ENCODE data around the gene ARVCF. TPM values are rescaled to one million over a fixed set of nuclear protein-coding genes. Genes with fewer than 3 reads are reported as not detected.
A peak's percentile ranks its signal among the peaks of the same experiment; 100 is the strongest.

The ARVCF gene
- total RNA-seq, 4 donors from 2014 or later: 31.1 to 55.8 (median 44.6) TPM

DNA sequence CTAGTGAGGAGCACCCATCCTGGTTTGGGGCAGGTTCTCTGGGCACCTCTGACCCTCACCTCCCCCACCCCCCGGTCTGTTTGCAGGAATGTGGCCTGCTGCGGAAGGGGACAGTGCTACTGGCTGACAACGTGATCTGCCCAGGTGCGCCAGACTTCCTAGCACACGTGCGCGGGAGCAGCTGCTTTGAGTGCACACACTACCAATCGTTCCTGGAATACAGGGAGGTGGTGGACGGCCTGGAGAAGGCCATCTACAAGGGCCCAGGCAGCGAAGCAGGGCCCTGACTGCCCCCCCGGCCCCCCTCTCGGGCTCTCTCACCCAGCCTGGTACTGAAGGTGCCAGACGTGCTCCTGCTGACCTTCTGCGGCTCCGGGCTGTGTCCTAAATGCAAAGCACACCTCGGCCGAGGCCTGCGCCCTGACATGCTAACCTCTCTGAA is 48.2 kb downstream of the ARVCF start:
- no peak for DNase-seq (ENCODE audit: extremely low spot score)
- H3K27ac ChIP-seq (replicated peaks in 1 of 4): no peak overlapping the region
- 89% methylated on average over 15 of the region's 18 CpGs for WGBS
- no peaks in the 10 kb centered on the region for H3K27me3 ChIP-seq
- H3K4me1 ChIP-seq: peaks cover 0 to 18% (median 9%) of the 10 kb centered on the region in 4 donors
- peaks cover 30 to 97% (median 90%) of the 10 kb centered on the region in 4 donors for H3K36me3 ChIP-seq
- TF ChIP-seq POLR2A (IDR thresholded peaks at IDR 0.05; ENCODE audit: low read depth) (no peak), EP300 (IDR thresholded peaks at IDR 0.05) (no peak), POLR2AphosphoS5 (IDR thresholded peaks at IDR 0.05) (no peak)
- H3K4me3 ChIP-seq: no peak overlapping the region
- H3K9me3 ChIP-seq: no peaks in the 10 kb centered on the region
- intact Hi-C loops (cut with DNase I): no loop called here

DNA sequence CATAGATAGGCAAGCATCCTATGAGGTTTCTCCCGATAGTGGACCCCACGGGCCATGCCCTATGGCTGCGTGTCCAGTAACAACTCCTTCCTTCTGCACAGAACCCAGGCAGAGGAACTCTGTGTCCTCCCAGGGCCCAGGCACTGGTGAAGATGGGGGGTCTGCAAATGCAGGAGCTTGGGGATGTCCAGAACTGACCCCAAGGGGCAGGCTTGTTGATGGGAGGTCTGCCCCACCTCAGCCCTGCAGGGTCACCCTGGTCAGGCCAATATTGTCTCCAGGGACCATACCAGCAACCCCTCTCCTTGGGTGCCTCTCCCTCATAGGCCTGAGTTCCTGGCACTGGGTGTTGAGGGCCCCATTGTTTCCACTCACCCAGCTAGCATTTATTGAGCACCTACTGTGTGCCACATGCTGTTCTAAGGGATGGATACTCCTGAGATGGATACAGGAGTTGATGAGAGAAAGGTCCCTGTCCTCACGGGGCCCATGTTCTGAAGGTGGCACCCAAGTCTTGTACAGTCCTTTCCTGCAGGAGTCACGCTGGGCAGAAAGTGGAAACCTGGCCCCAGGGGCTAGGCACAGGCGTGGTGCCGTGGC is 48.7 kb downstream of the ARVCF start:
- no peak for DNase-seq (ENCODE audit: extremely low spot score)
- Histone ChIP-seq H3K27ac (replicated peaks in 1 of 4) (no peak overlapping the region), H3K9me3 (no peaks in the 10 kb centered on the region), H3K27me3 (no peaks in the 10 kb centered on the region), H3K4me1 (peaks cover 0 to 21% (median 13%) of the 10 kb centered on the region in 4 donors), H3K4me3 (no peak overlapping the region), H3K36me3 (peaks cover 29 to 96% (median 86%) of the 10 kb centered on the region in 4 donors)
- TF ChIP-seq CTCF (IDR thresholded peaks at IDR 0.05): no peak
- TF ChIP-seq EP300 (IDR thresholded peaks at IDR 0.05): no peak
- TF ChIP-seq POLR2A (IDR thresholded peaks at IDR 0.05; ENCODE audit: low read depth): no peak
- TF ChIP-seq POLR2AphosphoS5 (IDR thresholded peaks at IDR 0.05): no peak
- WGBS: 83% methylated on average over 5 of the region's 7 CpGs
- intact Hi-C loops (cut with DNase I): no loop called here

DNA sequence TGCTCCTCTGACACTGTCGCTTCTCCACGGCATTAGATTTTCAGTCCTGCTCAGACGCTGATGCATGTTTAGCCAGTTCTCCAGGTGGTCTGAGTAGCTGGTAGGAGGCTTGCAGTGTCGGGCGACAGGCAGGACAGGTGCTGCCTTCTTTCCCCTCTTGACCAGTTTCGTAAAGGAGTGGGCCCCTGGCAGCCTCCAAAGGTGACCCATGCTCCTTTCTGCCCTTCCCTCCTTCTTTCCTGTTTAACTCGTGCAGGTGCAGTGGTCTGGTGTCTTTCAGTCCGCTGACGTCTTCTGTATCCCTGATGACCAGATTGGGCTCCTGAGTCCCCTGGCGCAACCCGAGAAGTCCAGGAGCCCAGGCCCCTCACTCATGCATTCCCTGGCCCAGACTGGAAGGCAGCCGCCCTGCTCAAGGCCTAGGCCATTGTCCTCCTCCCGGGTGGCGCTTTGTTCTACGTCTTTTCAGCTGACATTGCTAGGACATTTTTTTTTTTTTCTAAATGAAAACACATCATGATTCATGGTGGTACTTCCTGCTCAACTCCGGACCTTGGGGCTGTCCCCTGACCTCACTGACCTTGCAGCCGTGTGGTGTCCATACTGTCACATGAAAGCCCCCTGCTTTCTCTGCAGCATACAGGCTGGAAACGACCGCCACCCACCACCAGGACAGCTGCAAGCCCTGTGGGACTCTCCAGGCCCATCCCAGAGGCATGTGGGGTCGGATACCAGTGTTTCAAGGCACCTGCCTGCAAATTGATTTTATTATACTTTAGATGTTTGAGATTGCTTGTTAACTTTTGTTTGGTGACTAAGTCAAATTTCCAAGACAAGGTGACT is 49.5 kb downstream of the ARVCF start:
- H3K4me3 ChIP-seq: no peak overlapping the region
- peaks cover 26 to 92% (median 80%) of the 10 kb centered on the region in 4 donors for H3K36me3 ChIP-seq
- no peaks in the 10 kb centered on the region for H3K27me3 ChIP-seq
- H3K9me3 ChIP-seq: no peaks in the 10 kb centered on the region
- intact Hi-C loops (cut with DNase I): no loop called here
- TF ChIP-seq EP300 (IDR thresholded peaks at IDR 0.05): no peak
- TF ChIP-seq CTCF (IDR thresholded peaks at IDR 0.05): no peak
- peaks cover 6 to 29% (median 21%) of the 10 kb centered on the region in 4 donors for H3K4me1 ChIP-seq
- H3K27ac ChIP-seq (replicated peaks in 1 of 4): no peak overlapping the region
- no peak for DNase-seq (ENCODE audit: extremely low spot score)
- 70% methylated on average over 18 of the region's 20 CpGs for WGBS

GRCh38 chr22:19965771-19966709 is 50.6 kb downstream of the ARVCF start:
- 79% methylated on average over 10 of the region's 10 CpGs for WGBS
- Histone ChIP-seq H3K4me1 (peaks cover 12 to 28% (median 25%) of the 10 kb centered on the region in 4 donors), H3K4me3 (no peak overlapping the region), H3K27me3 (no peaks in the 10 kb centered on the region), H3K9me3 (no peaks in the 10 kb centered on the region), H3K27ac (replicated peaks in 1 of 4) (no peak overlapping the region), H3K36me3 (peaks cover 26 to 86% (median 69%) of the 10 kb centered on the region in 4 donors)
- intact Hi-C loops (cut with DNase I): no loop called here
- DNase-seq (ENCODE audit: extremely low spot score): no peak
- TF ChIP-seq POLR2A (IDR thresholded peaks at IDR 0.05; ENCODE audit: low read depth): no peak
- TF ChIP-seq POLR2AphosphoS5 (IDR thresholded peaks at IDR 0.05): no peak
- TF ChIP-seq CTCF (IDR thresholded peaks at IDR 0.05): peak in 1 of 3 experiments; percentile 13
- no peak for TF ChIP-seq EP300 (IDR thresholded peaks at IDR 0.05)

All from esophagus muscularis mucosa (tissue), 4 donors.